Caco-2 (cell line): Measurements from ENCODE around the gene KRTAP5-2. TPM values are rescaled to one million over a fixed set of nuclear protein-coding genes. Genes with fewer than 3 reads are reported as not detected.
A peak's percentile ranks its signal among the peaks of the same experiment; 100 is the strongest.

ENCODE experiments used
- BruUV-seq: library from RNA; stranded (reverse); fragments of 400-500 nt; replicated peaks from 2 replicates; lab custom pipeline; 2021; lab: Mats Ljungman, UMichigan
- CTCF ChIA-PET: fragments of 300-600 bp; sonication (Branson Sonifier 250); formaldehyde crosslinking; loops from one replicate; lab custom pipeline; 2022; ENCODE audit warnings: antibody characterized with exemption; lab: Charles Lee
- POLR2A ChIA-PET: fragments of 300-600 bp; sonication (Branson Sonifier 250); formaldehyde crosslinking; loops from one replicate; lab custom pipeline; 2022; ENCODE audit warnings: antibody characterized with exemption; lab: Charles Lee
- DNase-seq, 2 experiments: peaks; one replicate each; pipeline versions ENCODE4 v3.0.0 to v3.0.0-alpha.2; 2020 to 2022
- H3K27me3 ChIP-seq: replicated peaks from 2 replicates; pipeline ENCODE4 v1.6.0; 2011; ENCODE audit warnings: low read length; ENCODE audit not compliant: control insufficient read depth, insufficient read depth
- H3K36me3 ChIP-seq: 2 replicates; pipeline ENCODE4 v1.5.1; 2011; ENCODE audit warnings: low read length; ENCODE audit not compliant: control insufficient read depth, insufficient read depth
- H3K4me1 ChIP-seq: fragments of 250-450 bp; sonication (Bioruptor Pico); 2 replicates; pipeline ENCODE4 v1.5.1; 2020; ENCODE audit warnings: mild to moderate bottlenecking
- H3K4me3 ChIP-seq: 2 replicates; pipeline ENCODE4 v1.5.1; 2011; ENCODE audit warnings: low read depth, mild to moderate bottlenecking, control low read depth, low read length
- H3K9me3 ChIP-seq: fragments of 250-450 bp; sonication (Bioruptor Pico); 2 replicates; pipeline ENCODE4 v1.5.1; 2020; ENCODE audit warnings: mild to moderate bottlenecking, moderate library complexity
- H3K27ac Mint-ChIP-seq: one replicate; pipeline ENCODE4 v1.8.0; 2022; ENCODE audit warnings: mixed read lengths; ENCODE audit not compliant: unreplicated experiment
- H3K27me3 Mint-ChIP-seq: one replicate; pipeline ENCODE4 v1.8.0; 2022; ENCODE audit warnings: mixed read lengths; ENCODE audit not compliant: insufficient read depth, unreplicated experiment
- H3K36me3 Mint-ChIP-seq: one replicate; pipeline ENCODE4 v1.8.0; 2022; ENCODE audit warnings: mild to moderate bottlenecking, mixed read lengths; ENCODE audit not compliant: insufficient read depth, unreplicated experiment
- H3K4me1 Mint-ChIP-seq: one replicate; pipeline ENCODE4 v1.8.0; 2022; ENCODE audit warnings: low read depth, mixed read lengths; ENCODE audit not compliant: unreplicated experiment
- H3K4me3 Mint-ChIP-seq: one replicate; pipeline ENCODE4 v1.8.0; 2022; ENCODE audit warnings: mild to moderate bottlenecking, moderate library complexity, mixed read lengths; ENCODE audit not compliant: unreplicated experiment
- H3K9me3 Mint-ChIP-seq: one replicate; pipeline ENCODE4 v1.8.0; 2022; ENCODE audit warnings: mixed read lengths; ENCODE audit not compliant: unreplicated experiment
- CTCF ChIP-seq, 2 experiments: fragments of 200-600 bp in 1 of 2; IDR thresholded peaks; 1 replicate in 1 of 2; 2 replicates in 1 of 2; pipeline versions ENCODE4 v1.5.1 to v1.8.0; 2011 to 2022; ENCODE audit warnings: antibody characterized with exemption in 1 of 2, control low read depth in 1 of 2, inconsistent platforms in 1 of 2, low read depth in 1 of 2, low read length in 1 of 2, mild to moderate bottlenecking in 1 of 2, moderate library complexity in 1 of 2; ENCODE audit not compliant: insufficient read depth in 1 of 2, severe bottlenecking in 1 of 2, unreplicated experiment in 1 of 2
- intact Hi-C: fragments of 100-400 bp; cut with micrococcal nuclease; formaldehyde crosslinking; loops from one replicate; pipeline ENCODE4 v1.10.0; 2022; ENCODE audit not compliant: unreplicated experiment
- total RNA-seq: library from RNA; stranded (reverse); gene quantifications from 2 replicates; pipeline ENCODE4 v1.2.3, GENCODE V29; 2022

The KRTAP5-2 gene
- total RNA-seq, 1 experiment from 2014 or later = not detected

GRCh38 chr11:1547467-1548098 lies 50.5 kb downstream of the KRTAP5-2 start:
- H3K4me1 ChIP-seq = peaks cover 13% of the 10 kb centered on the region
- DNase-seq = no peak
- POLR2A ChIA-PET = no interaction called here
- peak overlapping the region; percentile 48 for H3K4me3 ChIP-seq
- H3K9me3 Mint-ChIP-seq = no peaks in the 10 kb centered on the region
- H3K36me3 Mint-ChIP-seq = no peaks in the 10 kb centered on the region
- no peaks in the 10 kb centered on the region for H3K9me3 ChIP-seq
- intact Hi-C loops = no loop called here
- TF ChIP-seq CTCF (IDR thresholded peaks at IDR 0.05; ENCODE audit: insufficient read depth in 1 of 2, low read depth in 1 of 2, low read length in 1 of 2, severe bottlenecking in 1 of 2, unreplicated experiment in 1 of 2) = no peak
- no TSS peak for BruUV-seq
- no peaks in the 10 kb centered on the region for H3K4me1 Mint-ChIP-seq
- no peaks in the 10 kb centered on the region for H3K36me3 ChIP-seq
- H3K4me3 Mint-ChIP-seq = peak overlapping the region; percentile 65
- H3K27me3 Mint-ChIP-seq = no peaks in the 10 kb centered on the region
- CTCF ChIA-PET = interaction anchor here (1.1 to 2.5 kb wide), 3 partner anchors 26 to 159 kb away, joined by 3 to 138 read pairs (median 13); partner anchors contain the start of genes BRSK2 and DUSP8
- H3K27ac Mint-ChIP-seq = no peak overlapping the region
- peaks cover 2% of the 10 kb centered on the region; the same call in 1 of the 2 replicates for H3K27me3 ChIP-seq

Other genes with a start within 250 kb of the KRTAP5-2 start
- gene BRSK2, start 208.4 kb downstream of the KRTAP5-2 start, total RNA-seq = 32.8 and 35.9 TPM in 2 replicates
- 29.6 and 32.7 TPM in 2 replicates for gene MOB2, start 111.5 kb downstream of the KRTAP5-2 start, total RNA-seq
- 7.7 and 12.1 TPM in 2 replicates for gene DUSP8, start 26.0 kb downstream of the KRTAP5-2 start, total RNA-seq
- not detected in 2 replicates for gene KRTAP5-1, start 13.0 kb downstream of the KRTAP5-2 start, total RNA-seq
- not detected in 2 replicates for gene KRTAP5-3, start 10.2 kb upstream of the KRTAP5-2 start, total RNA-seq
- gene KRTAP5-4, start 23.8 kb upstream of the KRTAP5-2 start, total RNA-seq = not detected in 2 replicates
- not detected in 2 replicates for gene KRTAP5-5, start 31.5 kb upstream of the KRTAP5-2 start, total RNA-seq
- not detected in 2 replicates for gene KRTAP5-6, start 98.9 kb upstream of the KRTAP5-2 start, total RNA-seq
- gene IFITM10, start 152.3 kb upstream of the KRTAP5-2 start, total RNA-seq = 1.3 and 2.7 TPM in 2 replicates
- gene CTSD, start 165.6 kb upstream of the KRTAP5-2 start, total RNA-seq = 328 and 335 TPM in 2 replicates
- gene SYT8, start 236.7 kb upstream of the KRTAP5-2 start, total RNA-seq = 11.3 and 14.9 TPM in 2 replicates
- gene TNNI2, start 240.7 kb upstream of the KRTAP5-2 start, total RNA-seq = 5.7 and 8.6 TPM in 2 replicates